OCI-LY3 (cell line): Measurements from ENCODE around the gene ZKSCAN8.

ENCODE experiments used
- CTCF ChIP-seq: fragments of 200-600, 300-600 bp; sonication (generic); IDR thresholded peaks from 2 replicates; pipeline ENCODE4 v1.5.1; 2014; ENCODE audit warnings: antibody characterized with exemption, low read length, low read depth
- EZH2phosphoT487 ChIP-seq: fragments of 200-600 bp; shearing (Covaris generic); IDR thresholded peaks from 2 replicates; pipeline ENCODE4 v1.6.1; 2018; ENCODE audit warnings: antibody characterized with exemption, mixed run types, low read depth

- TF ChIP-seq CTCF: no peak
- TF ChIP-seq EZH2phosphoT487: no peak
Measured at GRCh38 chr6:28203201-28203600, 61.5 kb downstream of the ZKSCAN8 start.
